ENCODE results near the gene CAMK4.

GRCh38 chr5:111494355-111494999 is 270.3 kb downstream of the CAMK4 start:
- TF ChIP-seq CTCF (IDR thresholded peaks at IDR 0.05; ENCODE audit: insufficient read depth, low read depth, low read length): no peak
- TF ChIP-seq EZH2 (IDR thresholded peaks at IDR 0.05; ENCODE audit: insufficient read depth, low read length): no peak
